NT2/D1 (cell line): ENCODE results near the gene TEX13C.

Source experiments
- DNase-seq: peaks from one replicate; pipeline ENCODE4 v3.0.0-alpha.2; 2011; ENCODE audit warnings: low read depth, low spot score
- H3K27me3 ChIP-seq: 2 replicates; pipeline ENCODE4 v1.6.0; 2011; ENCODE audit warnings: mild to moderate bottlenecking; ENCODE audit not compliant: insufficient read length, insufficient read depth
- H3K36me3 ChIP-seq: 2 replicates; pipeline ENCODE4 v1.6.1; 2011; ENCODE audit warnings: mild to moderate bottlenecking, low read length, mixed read lengths; ENCODE audit not compliant: insufficient read depth, insufficient read length
- H3K4me1 ChIP-seq: 2 replicates; pipeline ENCODE4 v1.5.1; 2011; ENCODE audit not compliant: insufficient read depth, insufficient read length
- H3K4me3 ChIP-seq: 2 replicates; pipeline ENCODE4 v1.5.1; 2011; ENCODE audit warnings: low read depth; ENCODE audit not compliant: insufficient read length
- H3K9ac ChIP-seq: 2 replicates; pipeline ENCODE4 v1.6.0; 2011; ENCODE audit warnings: low read depth; ENCODE audit not compliant: insufficient read length
- H3K9me3 ChIP-seq: 2 replicates; pipeline ENCODE4 v1.5.1; 2011; ENCODE audit warnings: mild to moderate bottlenecking, low read length; ENCODE audit not compliant: insufficient read depth
- SUZ12 ChIP-seq: IDR thresholded peaks from 2 replicates; pipeline ENCODE4 v1.6.1; 2011; ENCODE audit not compliant: insufficient read length, insufficient read depth; ENCODE audit errors: extremely low read depth
- YY1 ChIP-seq: IDR thresholded peaks from 2 replicates; pipeline ENCODE4 v1.6.1; 2011; ENCODE audit not compliant: insufficient read length, insufficient read depth
- ZNF274 ChIP-seq: IDR thresholded peaks from 2 replicates; pipeline ENCODE4 v1.6.1; 2011; ENCODE audit warnings: mild to moderate bottlenecking, low read depth, low read length

TEX13C gene

GRCh38 chrX:125319646-125320521, at the start of gene TEX13C:
TSS of gene TEX13C (plus strand) at chrX:125319871. CDS start at chrX:125320120, 249 bp downstream.
- no peaks in the 10 kb centered on the region for H3K27me3 ChIP-seq
- H3K4me1 ChIP-seq, result no peaks in the 10 kb centered on the region
- H3K9ac ChIP-seq, result no peak within 1 kb of the TSS
- TF ChIP-seq SUZ12 (no peak), ZNF274 (no peak), YY1 (no peak)
- H3K9me3 ChIP-seq, result no peaks in the 10 kb centered on the region
- DNase-seq, result no peak
- H3K36me3 ChIP-seq, result no peaks in the 10 kb centered on the region
- H3K4me3 ChIP-seq, result no peak within 1 kb of the TSS

GRCh38 chrX:125287282-125287681, 32.4 kb upstream of the TEX13C start:
- Histone ChIP-seq H3K9ac (no peak overlapping the region), H3K4me1 (no peaks in the 10 kb centered on the region), H3K27me3 (no peaks in the 10 kb centered on the region), H3K4me3 (no peak overlapping the region), H3K36me3 (no peaks in the 10 kb centered on the region), H3K9me3 (no peaks in the 10 kb centered on the region)
- TF ChIP-seq YY1 (no peak), ZNF274 (no peak), SUZ12 (no peak)
- DNase-seq, result no peak

- Histone ChIP-seq H3K27me3 (no peaks in the 10 kb centered on the region), H3K9ac (no peak overlapping the region), H3K4me3 (no peak overlapping the region), H3K9me3 (no peaks in the 10 kb centered on the region), H3K4me1 (no peaks in the 10 kb centered on the region), H3K36me3 (no peaks in the 10 kb centered on the region)
- no peak for DNase-seq
- TF ChIP-seq ZNF274 (no peak), YY1 (no peak), SUZ12 (no peak)
Measured at GRCh38 chrX:125288343-125288742, 31.3 kb upstream of the TEX13C start.

- no peaks in the 10 kb centered on the region for H3K4me1 ChIP-seq
- no peak for DNase-seq
Measured at GRCh38 chrX:125289209-125289608, 30.5 kb upstream of the TEX13C start.

GRCh38 chrX:125289920-125290319, 29.8 kb upstream of the TEX13C start:
- H3K36me3 ChIP-seq, result no peaks in the 10 kb centered on the region
- no peak overlapping the region for H3K9ac ChIP-seq
- H3K27me3 ChIP-seq, result no peaks in the 10 kb centered on the region
- TF ChIP-seq ZNF274 (no peak), SUZ12 (no peak), YY1 (no peak)
- H3K4me3 ChIP-seq, result no peak overlapping the region
- no peak for DNase-seq
- H3K4me1 ChIP-seq, result no peaks in the 10 kb centered on the region
- H3K9me3 ChIP-seq, result no peaks in the 10 kb centered on the region

More at GRCh38 chrX:125289209-125289608, 30.5 kb upstream of the TEX13C start:
- Histone ChIP-seq H3K27me3 (no peaks in the 10 kb centered on the region), H3K9me3 (no peaks in the 10 kb centered on the region), H3K36me3 (no peaks in the 10 kb centered on the region), H3K9ac (no peak overlapping the region), H3K4me3 (no peak overlapping the region)
- TF ChIP-seq ZNF274, result no peak
- no peak for TF ChIP-seq YY1
- TF ChIP-seq SUZ12, result no peak

GRCh38 chrX:125291124-125291523, 28.5 kb upstream of the TEX13C start:
- Histone ChIP-seq H3K9ac (no peak overlapping the region), H3K4me1 (no peaks in the 10 kb centered on the region), H3K27me3 (no peaks in the 10 kb centered on the region), H3K36me3 (no peaks in the 10 kb centered on the region), H3K4me3 (no peak overlapping the region), H3K9me3 (no peaks in the 10 kb centered on the region)
- TF ChIP-seq ZNF274 (no peak), YY1 (no peak), SUZ12 (no peak)
- DNase-seq, result no peak

- H3K9ac ChIP-seq, result no peak overlapping the region
- no peaks in the 10 kb centered on the region for H3K9me3 ChIP-seq
- H3K36me3 ChIP-seq, result no peaks in the 10 kb centered on the region
- no peak for DNase-seq
- no peak overlapping the region for H3K4me3 ChIP-seq
- TF ChIP-seq YY1, result no peak
- no peak for TF ChIP-seq SUZ12
- TF ChIP-seq ZNF274, result no peak
- H3K4me1 ChIP-seq, result no peaks in the 10 kb centered on the region
- H3K27me3 ChIP-seq, result no peaks in the 10 kb centered on the region
Measured at GRCh38 chrX:125293850-125294780, 25.6 kb upstream of the TEX13C start.
